K562 (cell line): Measurements from ENCODE around the gene DDAH2. TPM values are rescaled to one million over a fixed set of nuclear protein-coding genes. Genes with fewer than 3 reads are reported as not detected.

Experiments used
- FOXA1 ChIP-seq: fragments of 450-650 bp; IDR thresholded peaks from 2 replicates; pipeline ENCODE4 v1.6.1; 2016; ENCODE audit warnings: mild to moderate bottlenecking, borderline replicate concordance
- NFATC3 ChIP-seq: fragments of 450-650 bp; IDR thresholded peaks from 2 replicates; pipeline ENCODE4 v1.6.1; 2017; ENCODE audit warnings: mild to moderate bottlenecking
- NONO ChIP-seq, 2 experiments: fragments of 200-400 bp in 1 of 2; fragments of 450-650 bp in 1 of 2; formaldehyde crosslinking in 1 of 2; IDR thresholded peaks; 2 replicates each; pipeline ENCODE4 v1.6.1; 2017; ENCODE audit warnings: low read depth in 2 of 2, mild to moderate bottlenecking in 2 of 2, moderate library complexity in 2 of 2, low read length in 1 of 2
- PRPF4 ChIP-seq: fragments of 200-400 bp; formaldehyde crosslinking; IDR thresholded peaks from one replicate; pipeline ENCODE4 v1.6.1; 2017; ENCODE audit warnings: low read length, low read depth, mild to moderate bottlenecking; ENCODE audit not compliant: insufficient read depth, poor library complexity, severe bottlenecking
- RBM34 ChIP-seq: fragments of 200-400 bp; formaldehyde crosslinking; IDR thresholded peaks from 2 replicates; pipeline ENCODE4 v1.6.1; 2018; ENCODE audit warnings: low read length, borderline replicate concordance; ENCODE audit not compliant: insufficient read depth
- SMARCA5 ChIP-seq: fragments of 450-650 bp; IDR thresholded peaks from 2 replicates; pipeline ENCODE4 v1.6.1; 2016
- TFAM ChIP-seq: fragments of 250-450 bp; sonication (Bioruptor Pico); conservative IDR thresholded peaks from 2 replicates; pipeline ENCODE4 v1.5.0; 2021; ENCODE audit warnings: mild to moderate bottlenecking, moderate library complexity
- U2AF1 ChIP-seq: fragments of 200-400 bp; formaldehyde crosslinking; optimal IDR thresholded peaks from 2 replicates; pipeline ENCODE3; 2017; ENCODE audit warnings: mild to moderate bottlenecking, low read depth, low read length, moderate library complexity
- ZNF12 ChIP-seq: sonication (generic); formaldehyde crosslinking; IDR thresholded peaks from 2 replicates; pipeline ENCODE4 v1.4.0; 2020; ENCODE audit warnings: mild to moderate bottlenecking, missing genetic modification reagents
- ZNF184 ChIP-seq: sonication (generic); formaldehyde crosslinking; IDR thresholded peaks from 2 replicates; pipeline ENCODE4 v1.5.0; 2020; ENCODE audit warnings: missing genetic modification reagents
- ZNF24 ChIP-seq: fragments of 450-650 bp; IDR thresholded peaks from 2 replicates; pipeline ENCODE4 v1.6.1; 2016
- polyA plus RNA-seq, 8 experiments: library from polyadenylated mRNA; depleted of rRNA in 4 of 8; stranded (reverse) in 5 of 8; unstranded in 3 of 8; fragments of >200 nt; fragmentation: Nextera tagmentation in 2 of 8; fragmentation: Illumina TruSeq in 1 of 8; extraction: Ambion mirVana in 2 of 8; extraction: Trizol in 1 of 8; gene quantifications; 2 replicates each; pipeline versions ENCODE4 v1.2.1 to v1.2.3, GENCODE V29; 2011 to 2014; ENCODE audit warnings: inconsistent platforms in 1 of 8, missing spikeins in 1 of 8
- total RNA-seq, 7 experiments: library from RNA; depleted of rRNA in 6 of 7; stranded (reverse); fragments of >200 nt in 6 of 7; fragmentation: Illumina TruSeq in 2 of 7; extraction: Trizol in 2 of 7; gene quantifications; 2 replicates each; pipeline versions ENCODE4 v1.2.1 to v1.2.3, GENCODE V29; 2011 to 2021; ENCODE audit warnings: low replicate concordance in 1 of 7
- TF ChIP-seq, protein P1 (sequence below): fragments of 450-650 bp; IDR thresholded peaks from 2 replicates; pipeline ENCODE4 v1.6.1; 2016
- TF ChIP-seq, protein P2 (sequence below), 2 experiments: fragments of 250-450 bp in 1 of 2; fragments of 450-650 bp in 1 of 2; sonication (Bioruptor Pico) in 1 of 2; IDR thresholded peaks; 2 replicates each; pipeline versions ENCODE4 v1.6.1 to v1.8.0; 2016 to 2021; ENCODE audit warnings: mild to moderate bottlenecking in 2 of 2, moderate library complexity in 2 of 2, missing compliant biosample characterization in 1 of 2, missing genetic modification characterization in 1 of 2
- TF ChIP-seq, protein P3 (sequence below): fragments of 450-650 bp; IDR thresholded peaks from 2 replicates; pipeline ENCODE4 v1.6.1; 2017; ENCODE audit warnings: antibody characterized with exemption
- TF ChIP-seq, protein P4 (sequence below): fragments of 250-450 bp; sonication (Bioruptor Pico); IDR thresholded peaks from 2 replicates; pipeline ENCODE4 v1.4.0; 2020
- TF ChIP-seq, protein P5 (sequence below), 2 experiments: fragments of 450-650 bp; IDR thresholded peaks; 2 replicates each; pipeline ENCODE4 v1.6.1; 2018; ENCODE audit warnings: mild to moderate bottlenecking in 2 of 2, low read depth in 1 of 2; ENCODE audit not compliant: partially characterized antibody in 2 of 2
- TF ChIP-seq, protein P6 (sequence below): fragments of 250-450 bp; sonication (Bioruptor Pico); IDR thresholded peaks from 2 replicates; pipeline ENCODE4 v1.5.0; 2021

The DDAH2 gene
- total and polyA plus RNA-seq, 9 of the 15 experiments (the other 6 are each of a cell fraction or from before 2014, with no cell fraction given), result 1.8 to 45.4 (median 21.4) TPM

DNA sequence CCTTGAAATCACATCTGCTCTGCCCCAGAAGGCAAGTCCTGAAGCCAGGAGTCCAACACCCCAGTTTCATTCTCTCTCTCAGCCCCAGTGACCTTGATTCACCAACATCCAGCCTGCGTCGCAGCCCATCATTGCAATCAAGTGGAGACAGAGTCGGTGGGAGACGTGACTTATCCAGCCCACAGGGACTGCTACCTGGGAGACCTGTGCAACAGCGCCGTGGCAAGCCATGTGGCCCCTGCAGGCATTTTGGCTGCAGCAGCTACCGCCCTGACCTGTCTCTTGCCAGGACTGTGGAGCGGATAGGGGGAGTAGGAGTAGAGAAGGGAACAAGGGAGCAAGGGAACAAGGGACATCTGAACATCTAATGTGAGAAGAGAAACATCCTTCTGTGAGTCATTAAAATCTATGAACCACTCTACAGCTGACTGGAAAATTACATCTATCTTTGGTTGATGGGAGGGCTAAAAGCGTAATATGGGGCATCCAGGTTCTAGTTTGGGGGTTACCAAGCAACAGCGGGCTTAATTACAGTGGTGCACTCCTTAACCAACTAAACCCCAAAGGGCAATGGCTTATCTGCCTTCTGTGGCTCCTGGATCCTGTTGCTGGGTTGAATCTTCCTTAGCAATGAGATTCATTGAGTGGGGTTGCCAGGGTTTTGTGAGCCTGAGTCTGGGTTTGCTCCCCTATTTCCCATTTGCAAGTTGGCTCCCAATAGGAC lies 11.4 kb downstream of the DDAH2 start (continued):
- TF ChIP-seq, protein P1, sequence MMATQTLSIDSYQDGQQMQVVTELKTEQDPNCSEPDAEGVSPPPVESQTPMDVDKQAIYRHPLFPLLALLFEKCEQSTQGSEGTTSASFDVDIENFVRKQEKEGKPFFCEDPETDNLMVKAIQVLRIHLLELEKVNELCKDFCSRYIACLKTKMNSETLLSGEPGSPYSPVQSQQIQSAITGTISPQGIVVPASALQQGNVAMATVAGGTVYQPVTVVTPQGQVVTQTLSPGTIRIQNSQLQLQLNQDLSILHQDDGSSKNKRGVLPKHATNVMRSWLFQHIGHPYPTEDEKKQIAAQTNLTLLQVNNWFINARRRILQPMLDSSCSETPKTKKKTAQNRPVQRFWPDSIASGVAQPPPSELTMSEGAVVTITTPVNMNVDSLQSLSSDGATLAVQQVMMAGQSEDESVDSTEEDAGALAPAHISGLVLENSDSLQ, result peak; percentile 34; the same call in 1 of the 2 replicates
- TF ChIP-seq, protein P2, sequence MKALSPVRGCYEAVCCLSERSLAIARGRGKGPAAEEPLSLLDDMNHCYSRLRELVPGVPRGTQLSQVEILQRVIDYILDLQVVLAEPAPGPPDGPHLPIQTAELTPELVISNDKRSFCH (CRISPR knock-in tag; IDR thresholded peaks at IDR 0.05), result no peak
- TF ChIP-seq, protein P2 (tag; IDR thresholded peaks at IDR 0.05), result 0 out of 2 replicates have a peak, but pooled peaks have one; percentile 14
- TF ChIP-seq PRPF4 (no peak), NFATC3 (no peak), U2AF1 (no peak), FOXA1 (no peak), ZNF24 (no peak), RBM34 (no peak), ZNF184 (no peak), ZNF12 (no peak), NONO (IDR thresholded peaks at IDR 0.05; ENCODE audit: low read depth in 2 of 2, low read length in 1 of 2) (no peak), SMARCA5 (no peak), TFAM (CRISPR knock-in tag) (no peak)
- TF ChIP-seq, protein P3, sequence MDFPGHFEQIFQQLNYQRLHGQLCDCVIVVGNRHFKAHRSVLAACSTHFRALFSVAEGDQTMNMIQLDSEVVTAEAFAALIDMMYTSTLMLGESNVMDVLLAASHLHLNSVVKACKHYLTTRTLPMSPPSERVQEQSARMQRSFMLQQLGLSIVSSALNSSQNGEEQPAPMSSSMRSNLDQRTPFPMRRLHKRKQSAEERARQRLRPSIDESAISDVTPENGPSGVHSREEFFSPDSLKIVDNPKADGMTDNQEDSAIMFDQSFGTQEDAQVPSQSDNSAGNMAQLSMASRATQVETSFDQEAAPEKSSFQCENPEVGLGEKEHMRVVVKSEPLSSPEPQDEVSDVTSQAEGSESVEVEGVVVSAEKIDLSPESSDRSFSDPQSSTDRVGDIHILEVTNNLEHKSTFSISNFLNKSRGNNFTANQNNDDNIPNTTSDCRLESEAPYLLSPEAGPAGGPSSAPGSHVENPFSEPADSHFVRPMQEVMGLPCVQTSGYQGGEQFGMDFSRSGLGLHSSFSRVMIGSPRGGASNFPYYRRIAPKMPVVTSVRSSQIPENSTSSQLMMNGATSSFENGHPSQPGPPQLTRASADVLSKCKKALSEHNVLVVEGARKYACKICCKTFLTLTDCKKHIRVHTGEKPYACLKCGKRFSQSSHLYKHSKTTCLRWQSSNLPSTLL, result no peak
- TF ChIP-seq, protein P4, sequence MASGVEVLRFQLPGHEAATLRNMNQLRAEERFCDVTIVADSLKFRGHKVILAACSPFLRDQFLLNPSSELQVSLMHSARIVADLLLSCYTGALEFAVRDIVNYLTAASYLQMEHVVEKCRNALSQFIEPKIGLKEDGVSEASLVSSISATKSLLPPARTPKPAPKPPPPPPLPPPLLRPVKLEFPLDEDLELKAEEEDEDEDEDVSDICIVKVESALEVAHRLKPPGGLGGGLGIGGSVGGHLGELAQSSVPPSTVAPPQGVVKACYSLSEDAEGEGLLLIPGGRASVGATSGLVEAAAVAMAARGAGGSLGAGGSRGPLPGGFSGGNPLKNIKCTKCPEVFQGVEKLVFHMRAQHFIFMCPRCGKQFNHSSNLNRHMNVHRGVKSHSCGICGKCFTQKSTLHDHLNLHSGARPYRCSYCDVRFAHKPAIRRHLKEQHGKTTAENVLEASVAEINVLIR (CRISPR knock-in tag), result no peak
- TF ChIP-seq, protein P5, sequence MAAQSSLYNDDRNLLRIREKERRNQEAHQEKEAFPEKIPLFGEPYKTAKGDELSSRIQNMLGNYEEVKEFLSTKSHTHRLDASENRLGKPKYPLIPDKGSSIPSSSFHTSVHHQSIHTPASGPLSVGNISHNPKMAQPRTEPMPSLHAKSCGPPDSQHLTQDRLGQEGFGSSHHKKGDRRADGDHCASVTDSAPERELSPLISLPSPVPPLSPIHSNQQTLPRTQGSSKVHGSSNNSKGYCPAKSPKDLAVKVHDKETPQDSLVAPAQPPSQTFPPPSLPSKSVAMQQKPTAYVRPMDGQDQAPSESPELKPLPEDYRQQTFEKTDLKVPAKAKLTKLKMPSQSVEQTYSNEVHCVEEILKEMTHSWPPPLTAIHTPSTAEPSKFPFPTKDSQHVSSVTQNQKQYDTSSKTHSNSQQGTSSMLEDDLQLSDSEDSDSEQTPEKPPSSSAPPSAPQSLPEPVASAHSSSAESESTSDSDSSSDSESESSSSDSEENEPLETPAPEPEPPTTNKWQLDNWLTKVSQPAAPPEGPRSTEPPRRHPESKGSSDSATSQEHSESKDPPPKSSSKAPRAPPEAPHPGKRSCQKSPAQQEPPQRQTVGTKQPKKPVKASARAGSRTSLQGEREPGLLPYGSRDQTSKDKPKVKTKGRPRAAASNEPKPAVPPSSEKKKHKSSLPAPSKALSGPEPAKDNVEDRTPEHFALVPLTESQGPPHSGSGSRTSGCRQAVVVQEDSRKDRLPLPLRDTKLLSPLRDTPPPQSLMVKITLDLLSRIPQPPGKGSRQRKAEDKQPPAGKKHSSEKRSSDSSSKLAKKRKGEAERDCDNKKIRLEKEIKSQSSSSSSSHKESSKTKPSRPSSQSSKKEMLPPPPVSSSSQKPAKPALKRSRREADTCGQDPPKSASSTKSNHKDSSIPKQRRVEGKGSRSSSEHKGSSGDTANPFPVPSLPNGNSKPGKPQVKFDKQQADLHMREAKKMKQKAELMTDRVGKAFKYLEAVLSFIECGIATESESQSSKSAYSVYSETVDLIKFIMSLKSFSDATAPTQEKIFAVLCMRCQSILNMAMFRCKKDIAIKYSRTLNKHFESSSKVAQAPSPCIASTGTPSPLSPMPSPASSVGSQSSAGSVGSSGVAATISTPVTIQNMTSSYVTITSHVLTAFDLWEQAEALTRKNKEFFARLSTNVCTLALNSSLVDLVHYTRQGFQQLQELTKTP (IDR thresholded peaks at IDR 0.05; ENCODE audit: low read depth in 1 of 2, partially characterized antibody in 2 of 2), result no peak
- TF ChIP-seq, protein P6, sequence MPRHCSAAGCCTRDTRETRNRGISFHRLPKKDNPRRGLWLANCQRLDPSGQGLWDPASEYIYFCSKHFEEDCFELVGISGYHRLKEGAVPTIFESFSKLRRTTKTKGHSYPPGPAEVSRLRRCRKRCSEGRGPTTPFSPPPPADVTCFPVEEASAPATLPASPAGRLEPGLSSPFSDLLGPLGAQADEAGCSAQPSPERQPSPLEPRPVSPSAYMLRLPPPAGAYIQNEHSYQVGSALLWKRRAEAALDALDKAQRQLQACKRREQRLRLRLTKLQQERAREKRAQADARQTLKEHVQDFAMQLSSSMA (CRISPR knock-in tag), result no peak
